H1 (cell line): ENCODE data around the gene RAB22A. TPM values are rescaled to one million over a fixed set of nuclear protein-coding genes. Genes with fewer than 3 reads are reported as not detected.

ENCODE experiments used
- CBX5 ChIP-seq: fragments of 300-800, 300-1000 bp; sonication (generic); IDR thresholded peaks from 2 replicates; pipeline ENCODE4 v1.7.1; 2016; ENCODE audit warnings: antibody characterized with exemption, low read length, low read depth
- EP300 ChIP-seq, 2 experiments: IDR thresholded peaks; 1 replicate in 1 of 2; 2 replicates in 1 of 2; pipeline ENCODE4 v1.6.1; 2011 to 2012; ENCODE audit warnings: low read depth in 2 of 2, low read length in 2 of 2, mild to moderate bottlenecking in 2 of 2, borderline replicate concordance in 1 of 2, inconsistent platforms in 1 of 2, moderate library complexity in 1 of 2
- RNF2 ChIP-seq: fragments of 200-900, 300-1000 bp; sonication (generic); IDR thresholded peaks from 2 replicates; pipeline ENCODE4 v1.7.1; 2016; ENCODE audit warnings: borderline replicate concordance, low read depth, mild to moderate bottlenecking, antibody characterized with exemption, low read length; ENCODE audit not compliant: poor library complexity, severe bottlenecking; ENCODE audit errors: missing control alignments
- SIN3A ChIP-seq, 2 experiments: IDR thresholded peaks in 1 of 2; conservative IDR thresholded peaks in 1 of 2; 2 replicates each; pipeline ENCODE4 v1.6.1; 2011 to 2012; ENCODE audit warnings: low read length in 2 of 2, improper control_type of control experiment in 1 of 2, low read depth in 1 of 2, mild to moderate bottlenecking in 1 of 2
- polyA plus RNA-seq, 7 experiments: library from polyadenylated mRNA; depleted of rRNA in 3 of 7; stranded (reverse) in 5 of 7; unstranded in 2 of 7; fragments of >200 nt in 5 of 7; fragments of 200-250 nt in 2 of 7; gene quantifications; 1 replicate in 5 of 7; 2 replicates in 1 of 7; 4 replicates in 1 of 7; pipeline versions ENCODE4 v1.2.1 to v1.2.3, GENCODE V29; 2011 to 2013; ENCODE audit warnings: missing spikeins in 2 of 7, mixed read lengths in 2 of 7
- total RNA-seq: library from RNA; stranded (reverse); fragmentation: NEBNext Ultra II Directional; extraction: Animal tissue kit (Norgen Biotek cat#: 25700); gene quantifications from 2 replicates; pipeline ENCODE4 v1.2.1, GENCODE V29; 2021

RAB22A gene
- total and polyA plus RNA-seq, 2 of the 8 experiments (the other 6 are each of a cell fraction or from before 2014, with no cell fraction given), result 3.1 to 6.6 TPM

DNA sequence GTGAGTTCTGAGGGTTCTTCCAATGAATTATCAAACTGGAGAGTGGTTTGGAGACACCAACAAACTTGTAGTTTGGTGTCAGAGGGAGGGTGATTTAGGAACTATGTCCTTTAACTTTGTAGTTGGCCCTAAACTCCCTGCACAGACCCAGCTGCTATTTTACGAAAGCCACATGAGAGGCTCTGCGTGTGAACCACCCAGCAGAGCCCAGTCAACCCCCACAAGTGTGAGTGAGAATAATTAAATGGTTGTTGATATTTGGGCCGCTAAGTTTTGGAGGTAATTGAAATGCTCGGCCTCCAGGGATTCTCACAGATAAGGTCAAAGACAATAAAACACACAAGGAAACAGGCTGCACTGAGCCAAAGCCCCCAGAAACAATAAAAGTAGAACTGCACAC lies 72.6 kb downstream of the RAB22A start (continued):
- TF ChIP-seq RNF2 (no peak), EP300 (IDR thresholded peaks at IDR 0.05; ENCODE audit: borderline replicate concordance in 1 of 2, low read depth in 2 of 2, low read length in 2 of 2) (no peak), SIN3A (conservative IDR thresholded peaks at IDR 0.05 in 1 of 2, IDR thresholded peaks at IDR 0.05 in 1 of 2; ENCODE audit: low read depth in 1 of 2, low read length in 2 of 2) (no peak), CBX5 (no peak)
